ENCODE measurements around the gene ADAT3. TPM values are rescaled to one million over a fixed set of nuclear protein-coding genes. Genes with fewer than 3 reads are reported as not detected.

Gene ADAT3
- total RNA-seq, 4 donors from 2014 or later = 1.0 to 5.5 (median 2.8) TPM

- Histone ChIP-seq H3K27me3 (no peaks in the 10 kb centered on the region), H3K4me3 (no peak overlapping the region), H3K4me1 (peaks cover 0 to 4% of the 10 kb centered on the region in 2 donors), H3K9me3 (no peaks in the 10 kb centered on the region), H3K36me3 (no peaks in the 10 kb centered on the region), H3K27ac (peak overlapping the region; percentile 60 to 62)
- DNase-seq = no peak
- TF ChIP-seq POLR2A (IDR thresholded peaks at IDR 0.05) (no peak), CTCF (IDR thresholded peaks at IDR 0.05) (no peak)
- intact Hi-C loops (cut with DNase I; ENCODE audit: low total_unique reads) = no loop called here
Measured at GRCh38 chr19:1961000-1961883, 56.0 kb downstream of the ADAT3 start.

GRCh38 chr19:1962674-1963073 is 57.5 kb downstream of the ADAT3 start:
- H3K4me3 ChIP-seq = no peak overlapping the region
- intact Hi-C loops (cut with DNase I; ENCODE audit: low total_unique reads) = no loop called here
- H3K4me1 ChIP-seq = peaks cover 0 to 4% of the 10 kb centered on the region in 2 donors
- no peak overlapping the region for H3K27ac ChIP-seq
- TF ChIP-seq CTCF (IDR thresholded peaks at IDR 0.05) (no peak), POLR2A (IDR thresholded peaks at IDR 0.05) (no peak)
- DNase-seq = no peak
- no peaks in the 10 kb centered on the region for H3K36me3 ChIP-seq
- no peaks in the 10 kb centered on the region for H3K9me3 ChIP-seq
- H3K27me3 ChIP-seq = no peaks in the 10 kb centered on the region

Other genes with a start within 250 kb of the ADAT3 start
- gene ONECUT3, start 151.9 kb upstream of the ADAT3 start, total RNA-seq = not detected
- gene ATP8B3, start 93.1 kb upstream of the ADAT3 start, total RNA-seq = 1 to 10 TPM in 3 of 4 donors, not detected in 1; 1.0 to 3.3 (median 1.7) TPM
- 10 to 100 TPM in 2 of 4 donors, 1 to 10 TPM in 2; 1.5 to 67.4 (median 25.1) TPM for gene REXO1, start 56.9 kb upstream of the ADAT3 start, total RNA-seq
- 10 to 100 TPM in 1 of 4 donors, 1 to 10 TPM in 1, under 1 TPM in 1, not detected in 1; 0.26 to 17.7 (median 3.9) TPM for gene KLF16, start 41.8 kb upstream of the ADAT3 start, total RNA-seq
- 100 to 1,000 TPM in 1 of 4 donors, 10 to 100 TPM in 3; 33.8 to 142 (median 63.7) TPM for gene ABHD17A, start 19.9 kb upstream of the ADAT3 start, total RNA-seq
- 10 to 100 TPM in 3 of 4 donors, 1 to 10 TPM in 1; 9.5 to 68.9 (median 28.0) TPM for gene SCAMP4, start within 50 bp of the ADAT3 start, total RNA-seq
- 10 to 100 TPM in 3 of 4 donors, 1 to 10 TPM in 1; 8.2 to 59.4 (median 46.7) TPM for gene CSNK1G2, start 35.8 kb downstream of the ADAT3 start, total RNA-seq
- 100 to 1,000 TPM in 1 of 4 donors, 10 to 100 TPM in 3; 48.2 to 105 (median 61.8) TPM for gene BTBD2, start 110.3 kb downstream of the ADAT3 start, total RNA-seq
- gene MKNK2, start 145.8 kb downstream of the ADAT3 start, total RNA-seq = 100 to 1,000 TPM in 2 of 4 donors, 10 to 100 TPM in 2; 34.6 to 155 (median 81.7) TPM
- 10 to 100 TPM; 10.2 to 81.4 (median 20.7) TPM for gene MOB3A, start 190.9 kb downstream of the ADAT3 start, total RNA-seq
- gene IZUMO4, start 191.5 kb downstream of the ADAT3 start, total RNA-seq = 10 to 100 TPM in 1 of 4 donors, 1 to 10 TPM in 3; 1.5 to 86.1 (median 5.7) TPM
- gene AP3D1, start 246.2 kb downstream of the ADAT3 start, total RNA-seq = 10 to 100 TPM; 33.8 to 97.5 (median 49.8) TPM

All from uterus (tissue), 4 donors.